K562 (cell line): ENCODE measurements around the gene NIPSNAP2. TPM values are rescaled to one million over a fixed set of nuclear protein-coding genes. Genes with fewer than 3 reads are reported as not detected.

Experiments used
- ATAC-seq: fragments of 200-7000 bp; cut with Tn5 transposase; 3 replicates; pipeline ENCODE4 v1.9.1; 2020; ENCODE audit warnings: moderate library complexity
- BruUV-seq: library from RNA; stranded (reverse); fragments of 400-500 nt; replicated peaks from 2 replicates; lab custom pipeline; 2021; lab: Mats Ljungman, UMichigan
- CTCF ChIA-PET: fragments of 300-600 bp; formaldehyde crosslinking; extraction: SDS; loops from one replicate; lab custom pipeline; 2021; ENCODE audit warnings: low intra/inter-chr PET ratio; lab: Yijun Ruan, JAX
- POLR2A ChIA-PET: fragments of 300-600, 350-650 bp; sonication (Branson Sonifier 250); formaldehyde crosslinking; extraction: SDS; loops from one replicate; lab custom pipeline; 2021; ENCODE audit warnings: antibody characterized with exemption, inconsistent platforms; lab: Yijun Ruan, JAX
- DNase-seq, 4 experiments: peaks; one replicate each; pipeline versions ENCODE4 v3.0.0 to v3.0.0-alpha.2; 2011 to 2018; ENCODE audit warnings: low spot score in 3 of 4, mixed read lengths in 3 of 4; ENCODE audit errors: extremely low read depth in 1 of 4
- FAIRE-seq: peaks from 2 replicates; lab custom pipeline; 2011; peaks lifted over from hg19 to GRCh38; lab: Jason Lieb, UNC
- H2AFZ ChIP-seq: 2 replicates; pipeline ENCODE4 v1.6.0; 2011; ENCODE audit warnings: low read depth, low read length, control low read depth, inconsistent platforms
- H3K27ac ChIP-seq: fragments of 200-600 bp; 3 replicates; pipeline ENCODE4 v1.8.0; 2011; ENCODE audit warnings: low read depth, mild to moderate bottlenecking, control low read depth, inconsistent platforms, low read length, moderate library complexity, mixed read lengths; ENCODE audit errors: extremely low read depth
- H3K27me3 ChIP-seq, 2 experiments: fragments of 300-600 bp in 1 of 2; 2 replicates in 1 of 2; 3 replicates in 1 of 2; pipeline versions ENCODE4 v1.6.0 to v1.8.0; 2011; ENCODE audit warnings: inconsistent platforms in 2 of 2, low read length in 2 of 2, mild to moderate bottlenecking in 1 of 2, mixed read lengths in 1 of 2, moderate library complexity in 1 of 2; ENCODE audit not compliant: control insufficient read depth in 2 of 2, insufficient read depth in 2 of 2
- H3K36me3 ChIP-seq: fragments of 300-600 bp; 3 replicates; pipeline ENCODE4 v1.8.0; 2011; ENCODE audit warnings: mild to moderate bottlenecking, low read length, inconsistent platforms; ENCODE audit not compliant: control insufficient read depth, insufficient read depth
- H3K4me1 ChIP-seq, 2 experiments: fragments of 200-600 bp in 1 of 2; replicated peaks in 1 of 2; 2 replicates in 1 of 2; 3 replicates in 1 of 2; pipeline versions ENCODE4 v1.5.1 to v1.8.0; 2011; ENCODE audit warnings: inconsistent platforms in 2 of 2, low read length in 2 of 2, mild to moderate bottlenecking in 1 of 2, mixed read lengths in 1 of 2, moderate library complexity in 1 of 2; ENCODE audit not compliant: control insufficient read depth in 2 of 2, insufficient read depth in 2 of 2
- H3K4me2 ChIP-seq: 2 replicates; pipeline ENCODE4 v1.6.1; 2011; ENCODE audit warnings: low read length, control low read depth, inconsistent platforms, mixed read lengths; ENCODE audit not compliant: insufficient read depth
- H3K4me3 ChIP-seq: fragments of 200-600 bp; sonication (generic), shearing (Covaris generic); 2 replicates; pipeline ENCODE4 v1.5.1; 2016; ENCODE audit warnings: control low read depth, inconsistent platforms
- H3K79me2 ChIP-seq: fragments of 200-600 bp; 3 replicates; pipeline ENCODE4 v1.8.0; 2011; ENCODE audit warnings: low read length, inconsistent platforms; ENCODE audit not compliant: control insufficient read depth, insufficient read depth
- H3K9ac ChIP-seq, 2 experiments: 2 replicates each; pipeline versions ENCODE4 v1.6.0 to v1.6.1; 2011; ENCODE audit warnings: low read depth in 2 of 2, low read length in 2 of 2, control low read depth in 1 of 2, inconsistent platforms in 1 of 2, mild to moderate bottlenecking in 1 of 2, mixed read lengths in 1 of 2; ENCODE audit not compliant: insufficient read depth in 1 of 2
- H3K9me1 ChIP-seq: one replicate; pipeline ENCODE4 v1.6.0; 2011; ENCODE audit warnings: inconsistent platforms, mild to moderate bottlenecking, low read length, moderate library complexity; ENCODE audit not compliant: control insufficient read depth, insufficient read depth
- H3K9me3 ChIP-seq: replicated peaks from 2 replicates; pipeline ENCODE4 v1.5.1; 2011; ENCODE audit warnings: low read depth, low read length, inconsistent platforms; ENCODE audit not compliant: control insufficient read depth, insufficient read depth
- H4K20me1 ChIP-seq: replicated peaks from 2 replicates; pipeline ENCODE4 v1.6.1; 2011; ENCODE audit warnings: low read length, inconsistent platforms, mixed read lengths; ENCODE audit not compliant: control insufficient read depth, insufficient read depth
- DNMT1 ChIP-seq: fragments of 450-650 bp; IDR thresholded peaks from 2 replicates; pipeline ENCODE4 v1.6.1; 2016; ENCODE audit warnings: antibody characterized with exemption, mild to moderate bottlenecking
- NR2C2 ChIP-seq, 2 experiments: fragments of 200-800 bp in 1 of 2; sonication (Bioruptor generic) in 1 of 2; sonication (generic) in 1 of 2; formaldehyde crosslinking in 1 of 2; IDR thresholded peaks; 2 replicates each; pipeline versions ENCODE4 v1.6.1 to v1.8.0; 2016 to 2022; ENCODE audit warnings: mild to moderate bottlenecking in 1 of 2, missing compliant biosample characterization in 1 of 2, missing genetic modification characterization in 1 of 2, missing genetic modification reagents in 1 of 2
- RBM17 ChIP-seq: fragments of 200-400 bp; formaldehyde crosslinking; IDR thresholded peaks from 2 replicates; pipeline ENCODE4 v1.6.1; 2017; ENCODE audit warnings: low read depth, mild to moderate bottlenecking, low read length, borderline replicate concordance
- RBM25 ChIP-seq: fragments of 200-400 bp; formaldehyde crosslinking; IDR thresholded peaks from 2 replicates; pipeline ENCODE4 v1.6.1; 2018; ENCODE audit warnings: low read length, low read depth, moderate library complexity; ENCODE audit not compliant: severe bottlenecking
- ZNF407 ChIP-seq: fragments of 450-650 bp; IDR thresholded peaks from 2 replicates; pipeline ENCODE4 v1.6.1; 2016; ENCODE audit warnings: low read depth
- ZSCAN32 ChIP-seq: fragments of 450-650 bp; formaldehyde crosslinking; IDR thresholded peaks from 2 replicates; pipeline ENCODE4 v1.4.0; 2020; ENCODE audit warnings: mild to moderate bottlenecking, moderate library complexity
- WGBS: fragments of 100-300 bp; shearing (Covaris generic); methylation state at CpG from one replicate; pipeline ENCODE4 v1.1.6; 2016; ENCODE audit warnings: low coverage, mixed read lengths; ENCODE audit not compliant: insufficient coverage; ENCODE audit errors: missing lambda C conversion rate; 5-methylcytosine and 5-hydroxymethylcytosine counted together
- in situ Hi-C: fragments of 300-500 bp; cut with MboI; formaldehyde crosslinking; loops from 4 replicates; pipeline ENCODE4 v1.15.0; 2018; ENCODE audit warnings: inconsistent platforms, mixed read lengths
- intact Hi-C: fragments of 100-400 bp; cut with micrococcal nuclease; formaldehyde crosslinking; loops from 2 replicates; pipeline ENCODE4 v1.14.2; 2022
- polyA plus RNA-seq, 8 experiments: library from polyadenylated mRNA; depleted of rRNA in 4 of 8; stranded (reverse) in 5 of 8; unstranded in 3 of 8; fragments of >200 nt; fragmentation: Nextera tagmentation in 2 of 8; fragmentation: Illumina TruSeq in 1 of 8; extraction: Ambion mirVana in 2 of 8; extraction: Trizol in 1 of 8; gene quantifications; 2 replicates each; pipeline versions ENCODE4 v1.2.1 to v1.2.3, GENCODE V29; 2011 to 2014; ENCODE audit warnings: inconsistent platforms in 1 of 8, missing spikeins in 1 of 8
- total RNA-seq, 7 experiments: library from RNA; depleted of rRNA in 6 of 7; stranded (reverse); fragments of >200 nt in 6 of 7; fragmentation: Illumina TruSeq in 2 of 7; extraction: Trizol in 2 of 7; gene quantifications; 2 replicates each; pipeline versions ENCODE4 v1.2.1 to v1.2.3, GENCODE V29; 2011 to 2021; ENCODE audit warnings: low replicate concordance in 1 of 7

The NIPSNAP2 gene
- total and polyA plus RNA-seq, 9 of the 15 experiments (the other 6 are each of a cell fraction or from before 2014, with no cell fraction given) = 24.9 to 107 (median 53.0) TPM

- DNase-seq = peak in 1 of 4 experiments; percentile 7
- WGBS = 50% methylated on average over 3 of the region's 4 CpGs
- no peaks in the 10 kb centered on the region; a peak in 1 of 5 replicates for H3K4me1 ChIP-seq
- ChIA-PET CTCF (interaction anchor here (1.9 kb wide), 1 partner anchor 71 kb away, joined by 6 read pairs; no protein-coding TSS in a partner anchor), POLR2A (no interaction called here)
- FAIRE-seq = no peak
- H3K4me2 ChIP-seq = no peak overlapping the region
- H3K9me1 ChIP-seq = no peaks in the 10 kb centered on the region
- intact Hi-C loops = loop anchor here (1.0 kb wide), 1 partner anchor 71 kb away; no protein-coding TSS in a partner anchor
- no peak for TF ChIP-seq RBM17
- no peak for TF ChIP-seq ZSCAN32
- TF ChIP-seq DNMT1 = no peak
- no peak overlapping the region for H3K4me3 ChIP-seq
- 0 out of 2 replicates have a peak overlapping the region, but pooled peaks have one; percentile 13 for H2AFZ ChIP-seq
- BruUV-seq = no TSS peak
- no peaks in the 10 kb centered on the region for H4K20me1 ChIP-seq
- no peaks in the 10 kb centered on the region for H3K27me3 ChIP-seq
- H3K36me3 ChIP-seq = peaks cover 8% of the 10 kb centered on the region; the same call in 2 of the 3 replicates
- H3K9me3 ChIP-seq = no peaks in the 10 kb centered on the region
- no peak for ATAC-seq
- no peak overlapping the region for H3K9ac ChIP-seq
- H3K27ac ChIP-seq = no peak overlapping the region
- H3K79me2 ChIP-seq = no peaks in the 10 kb centered on the region
- in situ Hi-C loops = loop anchor here (5.0 kb wide), 1 partner anchor 69 kb away; no protein-coding TSS in a partner anchor
Observed at GRCh38 chr7:56003749-56004148, 39.4 kb downstream of the NIPSNAP2 start.

GRCh38 chr7:56007167-56007652 lies 42.8 kb downstream of the NIPSNAP2 start:
- FAIRE-seq (no peak), DNase-seq (peak in 3 of 4 experiments; percentile 10 to 42 (median 30)), ATAC-seq (0 out of 3 replicates have a peak, but pooled peaks have one; percentile 5)
- intact Hi-C loops = no loop called here
- H3K9me3 ChIP-seq = no peaks in the 10 kb centered on the region
- no peaks in the 10 kb centered on the region; a peak in 1 of 5 replicates for H3K4me1 ChIP-seq
- peaks cover 5% of the 10 kb centered on the region; the same call in 1 of the 3 replicates for H3K36me3 ChIP-seq
- H4K20me1 ChIP-seq = no peaks in the 10 kb centered on the region
- H3K4me2 ChIP-seq = no peak overlapping the region
- H3K9ac ChIP-seq = no peak overlapping the region
- no peak overlapping the region for H2AFZ ChIP-seq
- ChIA-PET POLR2A (interaction anchor here (0.8 to 1.2 kb wide), 3 partner anchors 9 to 177 kb away, joined by 3 to 5 read pairs (median 4); no protein-coding TSS in a partner anchor), CTCF (no interaction called here)
- H3K27ac ChIP-seq = no peak overlapping the region
- no TSS peak for BruUV-seq
- H3K4me3 ChIP-seq = no peak overlapping the region
- H3K27me3 ChIP-seq = no peaks in the 10 kb centered on the region
- no peaks in the 10 kb centered on the region for H3K9me1 ChIP-seq
- in situ Hi-C loops = no loop called here
- H3K79me2 ChIP-seq = no peaks in the 10 kb centered on the region
- WGBS = 34% methylated on average over 4 of the region's 4 CpGs
- TF ChIP-seq NR2C2 (CRISPR knock-in tag; IDR thresholded peaks at IDR 0.05) = no peak
- TF ChIP-seq NR2C2 (tag; IDR thresholded peaks at IDR 0.05) = peak; percentile 62
- TF ChIP-seq ZNF407 = no peak
- TF ChIP-seq RBM25 = peak; percentile 41
